ENCODE data around the gene ZNF440.

DNA sequence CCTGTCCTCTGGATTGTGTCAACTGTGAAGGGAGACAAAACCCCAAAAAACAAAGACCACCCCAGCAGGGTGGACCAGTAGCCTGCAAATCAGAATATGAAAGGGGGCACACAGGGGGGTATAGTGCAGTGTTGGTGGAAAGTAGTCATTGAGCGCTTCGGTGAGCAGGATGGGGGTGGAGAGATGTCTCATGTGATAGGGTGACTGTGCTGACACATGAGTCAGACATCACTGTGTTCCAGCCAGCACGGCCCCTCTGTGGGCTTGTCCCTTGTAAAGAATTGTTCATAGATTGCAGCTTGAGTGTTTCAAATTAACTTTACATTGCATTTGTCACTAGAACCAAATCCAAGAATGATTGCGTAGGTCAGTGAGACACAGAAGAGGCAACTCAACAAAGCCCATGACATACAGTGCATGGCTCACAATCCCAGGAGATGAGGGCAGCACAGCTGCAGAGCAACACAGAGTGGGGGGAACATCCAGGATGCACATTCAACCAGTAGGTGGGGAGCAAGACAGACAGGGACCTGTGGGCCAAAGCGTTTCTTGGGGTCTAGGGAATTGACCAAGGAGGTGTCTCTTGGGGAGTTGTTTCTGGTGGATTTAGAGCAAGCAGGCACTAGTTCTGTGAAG, 7.5 kb downstream of the ZNF440 start:
- TF ChIP-seq, protein P1, sequence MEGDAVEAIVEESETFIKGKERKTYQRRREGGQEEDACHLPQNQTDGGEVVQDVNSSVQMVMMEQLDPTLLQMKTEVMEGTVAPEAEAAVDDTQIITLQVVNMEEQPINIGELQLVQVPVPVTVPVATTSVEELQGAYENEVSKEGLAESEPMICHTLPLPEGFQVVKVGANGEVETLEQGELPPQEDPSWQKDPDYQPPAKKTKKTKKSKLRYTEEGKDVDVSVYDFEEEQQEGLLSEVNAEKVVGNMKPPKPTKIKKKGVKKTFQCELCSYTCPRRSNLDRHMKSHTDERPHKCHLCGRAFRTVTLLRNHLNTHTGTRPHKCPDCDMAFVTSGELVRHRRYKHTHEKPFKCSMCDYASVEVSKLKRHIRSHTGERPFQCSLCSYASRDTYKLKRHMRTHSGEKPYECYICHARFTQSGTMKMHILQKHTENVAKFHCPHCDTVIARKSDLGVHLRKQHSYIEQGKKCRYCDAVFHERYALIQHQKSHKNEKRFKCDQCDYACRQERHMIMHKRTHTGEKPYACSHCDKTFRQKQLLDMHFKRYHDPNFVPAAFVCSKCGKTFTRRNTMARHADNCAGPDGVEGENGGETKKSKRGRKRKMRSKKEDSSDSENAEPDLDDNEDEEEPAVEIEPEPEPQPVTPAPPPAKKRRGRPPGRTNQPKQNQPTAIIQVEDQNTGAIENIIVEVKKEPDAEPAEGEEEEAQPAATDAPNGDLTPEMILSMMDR (IDR thresholded peaks at IDR 0.05): no peak
- no peak for TF ChIP-seq POLR2A (IDR thresholded peaks at IDR 0.05)

Data from gastroesophageal sphincter (tissue), 3 donors.